Endothelial cell of hepatic sinusoid (primary cell): ENCODE measurements around the gene KIR2DL3.
"Not testable (repeated sequence)": the region's sequence is repeated elsewhere in the genome, so short reads cannot be mapped to it uniquely, and the experiment has no call there.

Source experiments
- in situ Hi-C: cut with HindIII; loops from 2 replicates; pipeline ENCODE4 v1.10.0; 2017; ENCODE audit warnings: low sequenced_read_pairs

Gene KIR2DL3

GRCh38 chr19:54741950-54742349 lies 3.6 kb downstream of the KIR2DL3 start:
- in situ Hi-C loops = not testable (repeated sequence)

DNA sequence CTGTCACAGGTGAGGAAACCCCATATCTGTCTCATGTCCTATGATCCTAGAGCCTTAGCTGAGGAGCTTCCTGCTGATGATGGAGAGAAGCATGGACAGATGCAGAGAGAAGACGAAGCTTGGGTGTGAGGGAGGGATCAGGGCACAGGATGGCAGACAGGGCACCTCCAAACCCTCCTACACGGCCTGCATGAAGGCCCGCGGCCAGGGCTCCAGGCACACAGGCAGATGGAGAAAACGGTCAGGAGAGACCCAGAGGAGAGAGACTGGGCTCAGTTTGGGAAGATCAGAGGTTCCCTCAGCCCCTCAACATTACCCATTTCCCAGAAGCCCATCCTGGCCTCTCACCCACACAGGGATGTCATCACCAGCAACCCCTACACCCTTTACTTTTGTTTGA lies 5.8 kb downstream of the KIR2DL3 start:
- in situ Hi-C loops = not testable (repeated sequence)

GRCh38 chr19:54747614-54748322 lies 9.5 kb downstream of the KIR2DL3 start:
- in situ Hi-C loops = not testable (repeated sequence)

DNA sequence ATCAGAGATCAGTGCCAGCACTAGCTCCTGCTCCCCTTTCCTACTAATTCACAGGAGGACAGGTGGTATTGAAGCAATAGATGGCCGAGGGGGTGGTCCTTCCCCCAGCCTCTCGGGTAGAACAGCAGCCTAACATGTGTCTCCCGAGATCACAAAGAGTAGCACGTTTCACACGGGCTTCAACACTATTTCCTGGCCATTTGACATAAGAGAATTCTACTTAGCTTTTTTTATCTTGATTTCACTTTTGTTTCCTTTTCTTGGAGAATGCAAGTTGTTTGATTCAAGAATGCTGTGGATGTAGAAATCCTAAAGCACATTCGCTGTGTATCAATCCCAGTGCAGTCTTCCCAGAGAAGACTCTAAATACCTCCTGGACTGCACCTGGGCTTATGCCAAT lies 12.0 kb downstream of the KIR2DL3 start:
- in situ Hi-C loops = not testable (repeated sequence)

- in situ Hi-C loops = not testable (repeated sequence)
Measured at GRCh38 chr19:54756204-54757110, 18.1 kb downstream of the KIR2DL3 start.

DNA sequence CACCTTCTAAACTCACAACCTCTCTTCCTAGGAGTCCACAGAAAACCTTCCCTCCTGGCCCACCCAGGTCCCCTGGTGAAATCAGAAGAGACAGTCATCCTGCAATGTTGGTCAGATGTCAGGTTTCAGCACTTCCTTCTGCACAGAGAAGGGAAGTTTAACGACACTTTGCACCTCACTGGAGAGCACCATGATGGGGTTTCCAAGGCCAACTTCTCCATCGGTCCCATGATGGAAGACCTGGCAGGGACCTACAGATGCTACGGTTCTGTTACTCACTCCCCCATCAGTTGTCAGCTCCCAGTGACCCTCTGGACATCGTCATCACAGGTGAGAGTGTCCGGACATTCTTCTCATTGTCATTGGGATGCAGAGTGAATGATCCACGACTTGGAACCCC lies 20.3 kb downstream of the KIR2DL3 start:
- in situ Hi-C loops = not testable (repeated sequence)

DNA sequence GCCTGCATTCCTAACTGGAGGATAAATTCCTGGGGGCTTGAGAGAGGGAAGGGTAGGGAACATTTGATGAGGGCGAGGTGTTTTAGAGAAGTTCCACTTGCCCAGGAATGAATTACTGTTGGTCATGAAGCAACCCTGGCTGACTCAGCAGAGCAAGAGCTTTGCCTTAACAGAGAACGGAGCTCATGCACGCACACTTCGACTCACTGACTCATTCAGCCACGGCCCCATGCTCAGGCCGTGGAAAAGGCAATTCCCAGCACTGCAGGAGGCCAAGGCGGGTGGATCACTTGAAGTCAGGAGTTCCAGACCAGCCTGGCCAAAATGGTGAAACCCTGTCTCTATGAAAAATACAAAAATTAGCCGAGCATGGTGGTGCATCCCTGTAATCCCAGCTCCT lies 25.9 kb downstream of the KIR2DL3 start:
- in situ Hi-C loops = not testable (repeated sequence)

- in situ Hi-C loops = not testable (repeated sequence)
Measured at GRCh38 chr19:54766464-54766863, 28.2 kb downstream of the KIR2DL3 start.

GRCh38 chr19:54769646-54770045 lies 31.3 kb downstream of the KIR2DL3 start, which contains the start of gene KIR2DL1:
Gene KIR2DL1, plus strand, starts transcription at chr19:54769793. Its CDS starts 58 bp downstream, at chr19:54769851.
- in situ Hi-C loops = not testable (repeated sequence)

DNA sequence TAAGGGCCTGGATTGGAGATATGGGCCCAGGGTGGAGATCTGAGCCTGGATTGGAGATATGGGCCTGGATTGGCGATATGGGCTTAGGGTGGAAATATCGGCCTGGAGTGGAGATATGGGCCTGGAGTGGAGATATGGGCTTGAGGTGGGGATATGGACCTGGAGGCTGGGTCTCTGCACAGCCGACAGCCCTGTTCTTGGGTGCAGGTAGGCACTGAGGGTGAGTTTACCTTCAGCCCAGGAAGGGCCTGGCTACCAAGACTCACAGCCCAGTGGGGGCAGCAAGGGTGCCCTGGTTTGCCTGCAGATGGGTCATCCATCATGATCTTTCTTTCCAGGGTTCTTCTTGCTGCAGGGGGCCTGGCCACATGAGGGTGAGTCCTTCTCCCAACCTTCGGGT lies 32.2 kb downstream of the KIR2DL3 start:
- in situ Hi-C loops = not testable (repeated sequence)

DNA sequence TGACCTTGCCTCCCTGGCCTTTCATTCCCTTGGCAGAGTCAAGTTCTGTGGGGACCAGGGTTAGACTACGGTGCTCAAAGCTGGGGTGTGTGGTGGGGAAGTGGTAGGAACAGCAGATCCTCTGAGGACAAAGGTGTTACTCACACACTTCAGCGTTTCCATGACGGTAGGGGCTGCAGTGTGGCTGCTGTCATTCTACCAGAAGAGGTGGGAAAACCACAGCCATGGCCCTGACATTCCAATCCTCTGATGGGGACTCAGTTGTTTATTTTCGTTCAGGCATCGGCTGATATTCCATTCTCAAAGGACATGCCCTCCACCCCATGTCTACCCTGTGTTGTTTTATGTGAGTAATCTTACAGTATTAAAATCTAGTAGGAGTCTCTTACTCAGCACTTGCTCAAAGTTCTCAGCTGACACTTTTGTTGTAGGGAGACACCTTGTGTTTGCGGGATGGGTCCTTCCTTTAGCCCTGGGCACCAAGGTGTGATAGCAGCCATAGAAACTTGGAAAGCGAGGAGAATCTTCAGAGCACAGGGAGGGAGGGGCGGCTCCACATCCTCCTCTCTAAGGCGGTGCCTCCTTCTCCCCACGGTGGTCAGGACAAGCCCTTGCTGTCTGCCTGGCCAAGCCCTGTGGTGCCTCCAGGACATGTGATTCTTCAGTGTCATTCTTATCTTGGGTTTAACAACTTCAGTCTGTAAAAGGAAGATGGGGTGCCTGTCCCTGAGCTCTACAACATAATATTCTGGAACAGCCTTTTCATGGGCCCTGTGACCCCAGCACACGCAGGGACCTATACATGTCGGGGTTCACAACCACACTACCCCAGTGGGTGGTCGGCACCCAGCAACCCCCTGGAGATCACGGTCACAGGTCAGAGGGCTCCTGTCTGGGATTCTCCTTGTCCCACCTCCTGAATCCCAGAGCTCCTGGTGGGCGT lies 33.0 kb downstream of the KIR2DL3 start:
- in situ Hi-C loops = not testable (repeated sequence)

DNA sequence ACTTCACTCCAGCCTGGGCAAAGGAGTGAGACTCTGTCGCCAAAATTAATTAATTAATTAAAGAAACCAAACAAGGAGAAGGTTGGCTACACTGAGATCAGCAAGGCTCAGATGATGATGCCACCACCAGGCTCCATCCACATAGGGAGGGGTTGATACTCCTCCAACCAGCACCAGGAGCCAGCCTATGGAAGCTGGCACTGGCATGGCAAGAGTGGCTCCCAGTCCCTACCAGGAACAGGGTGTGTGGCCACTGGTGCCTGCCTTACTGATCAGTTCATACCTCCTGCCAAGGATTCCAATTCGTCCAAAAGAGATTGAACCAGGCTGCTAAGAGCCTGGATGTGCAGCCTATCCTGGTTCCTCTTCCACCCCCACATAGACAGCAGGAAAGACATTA lies 34.4 kb downstream of the KIR2DL3 start:
- in situ Hi-C loops = not testable (repeated sequence)

GRCh38 chr19:54775095-54775815 lies 36.9 kb downstream of the KIR2DL3 start:
- in situ Hi-C loops = not testable (repeated sequence)

DNA sequence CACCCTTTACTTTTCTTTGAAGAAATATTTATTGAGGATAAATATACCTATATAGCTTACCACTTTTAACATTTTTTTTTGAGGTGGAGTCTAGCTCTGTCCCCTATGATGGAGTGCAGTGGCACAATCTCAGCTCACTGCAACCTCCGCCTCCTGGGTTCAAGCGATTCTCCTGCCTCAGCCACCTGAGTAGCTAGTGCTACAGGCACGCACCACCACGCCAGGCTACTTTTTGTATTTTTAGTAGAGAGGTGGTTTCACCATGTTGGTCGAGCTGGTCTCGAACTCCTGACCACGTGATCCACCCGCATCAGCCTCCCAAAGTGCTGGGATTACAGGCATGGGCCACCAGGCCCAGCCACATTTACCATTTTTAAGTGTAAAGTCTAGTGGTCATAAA lies 37.5 kb downstream of the KIR2DL3 start:
- in situ Hi-C loops = not testable (repeated sequence)

DNA sequence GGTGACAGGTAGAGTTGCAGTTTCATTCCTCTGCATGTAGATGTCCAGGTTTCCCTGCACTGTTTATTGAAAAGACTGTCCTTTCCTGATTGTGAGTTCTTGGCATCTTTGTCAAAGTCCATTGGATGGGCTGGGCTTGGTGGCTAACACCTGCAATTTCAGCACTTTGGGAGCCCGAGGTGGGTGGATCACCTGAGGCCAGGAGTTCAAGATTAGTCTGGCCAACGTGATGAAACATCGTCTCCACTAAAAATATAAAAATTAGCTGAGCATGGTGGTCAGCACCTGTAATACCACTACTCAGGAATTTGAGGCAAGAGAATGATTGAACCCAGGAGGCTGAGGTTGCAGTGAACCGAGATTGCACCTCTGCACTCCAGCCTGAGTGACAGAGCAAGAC lies 39.5 kb downstream of the KIR2DL3 start:
- in situ Hi-C loops = not testable (repeated sequence)

GRCh38 chr19:54778896-54779295 lies 40.6 kb downstream of the KIR2DL3 start:
- in situ Hi-C loops = not testable (repeated sequence)

- in situ Hi-C loops = not testable (repeated sequence)
Measured at GRCh38 chr19:54782916-54783315, 44.6 kb downstream of the KIR2DL3 start.

- in situ Hi-C loops = not testable (repeated sequence)
Measured at GRCh38 chr19:54786091-54786723, 47.9 kb downstream of the KIR2DL3 start.

DNA sequence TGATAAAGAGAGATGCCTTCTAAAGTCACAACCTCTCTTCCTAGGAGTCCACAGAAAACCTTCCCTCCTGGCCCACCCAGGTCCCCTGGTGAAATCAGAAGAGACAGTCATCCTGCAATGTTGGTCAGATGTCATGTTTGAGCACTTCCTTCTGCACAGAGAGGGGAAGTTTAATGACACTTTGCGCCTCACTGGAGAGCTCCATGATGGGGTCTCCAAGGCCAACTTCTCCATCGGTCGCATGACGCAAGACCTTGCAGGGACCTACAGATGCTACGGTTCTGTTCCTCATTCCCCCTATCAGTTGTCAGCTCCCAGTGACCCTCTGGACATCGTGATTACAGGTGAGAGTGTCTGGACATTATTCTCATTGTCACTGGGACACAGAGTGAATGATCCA lies 49.8 kb downstream of the KIR2DL3 start:
- in situ Hi-C loops = not testable (repeated sequence)

- in situ Hi-C loops = no loop called here
Measured at GRCh38 chr19:54790711-54791110, 52.4 kb downstream of the KIR2DL3 start.
